ENCODE measurements around the gene TSPYL1. TPM values are rescaled to one million over a fixed set of nuclear protein-coding genes. Genes with fewer than 3 reads are reported as not detected.
"Not testable (repeated sequence)": the region's sequence is repeated elsewhere in the genome, so short reads cannot be mapped to it uniquely, and the experiment has no call there.

Gene TSPYL1
- total and polyA plus RNA-seq, 4 donors = 25.1 to 39.8 (median 30.2) TPM

GRCh38 chr6:116284984-116285383, 5.3 kb upstream of the TSPYL1 start:
- H3K4me1 ChIP-seq (ENCODE audit: control insufficient read depth in 4 of 4, insufficient read depth in 4 of 4, low read length in 3 of 4) = peaks cover 0 to 16% (median 8%) of the 10 kb centered on the region in 4 donors
- not testable (repeated sequence) for H3K9ac ChIP-seq (ENCODE audit: low read depth in 1 of 2, low read length in 2 of 2); H3K36me3 ChIP-seq (ENCODE audit: control insufficient read depth in 4 of 4, insufficient read depth in 3 of 4, low read depth in 1 of 4, low read length in 3 of 4); H3K4me3 ChIP-seq (ENCODE audit: low read depth in 1 of 3, low read length in 3 of 3); DNase-seq (ENCODE audit: low spot score); H3K9me3 ChIP-seq (ENCODE audit: control insufficient read depth in 4 of 4, low read length in 3 of 4); H3K27ac ChIP-seq (ENCODE audit: low read depth in 1 of 2, low read length in 2 of 2); H3K27me3 ChIP-seq (ENCODE audit: control insufficient read depth in 4 of 4, insufficient read depth in 4 of 4, low read length in 3 of 4)
- 96% methylated on average over 4 of the region's 4 CpGs for WGBS

GRCh38 chr6:116283191-116283590, 3.5 kb upstream of the TSPYL1 start:
- 89% methylated on average over 1 of the region's 1 CpG for WGBS
- no peak overlapping the region for H3K27ac ChIP-seq (ENCODE audit: low read depth in 1 of 2, low read length in 2 of 2)
- H3K4me1 ChIP-seq (ENCODE audit: control insufficient read depth in 4 of 4, insufficient read depth in 4 of 4, low read length in 3 of 4) = peaks cover 3 to 26% (median 15%) of the 10 kb centered on the region in 4 donors
- TF ChIP-seq NR2F2 (IDR thresholded peaks at IDR 0.05) = no peak
- TF ChIP-seq REST (IDR thresholded peaks at IDR 0.05) = no peak
- TF ChIP-seq RXRA (IDR thresholded peaks at IDR 0.05) = no peak
- no peak for TF ChIP-seq GABPA (IDR thresholded peaks at IDR 0.05 in 1 of 2, conservative IDR thresholded peaks at IDR 0.05 in 1 of 2)
- no peak for TF ChIP-seq ZBTB33 (IDR thresholded peaks at IDR 0.05)
- TF ChIP-seq RAD21 (IDR thresholded peaks at IDR 0.05) = no peak
- no peak for TF ChIP-seq TAF1 (conservative IDR thresholded peaks at IDR 0.05)
- no peak for TF ChIP-seq HNF4G (IDR thresholded peaks at IDR 0.05)
- no peak for TF ChIP-seq SP1 (IDR thresholded peaks at IDR 0.05)
- no peak for TF ChIP-seq YY1 (IDR thresholded peaks at IDR 0.05)
- TF ChIP-seq HNF4A (conservative IDR thresholded peaks at IDR 0.05) = no peak
- TF ChIP-seq MAX (IDR thresholded peaks at IDR 0.05) = no peak
- H3K4me3 ChIP-seq (ENCODE audit: low read depth in 1 of 3, low read length in 3 of 3) = no peak overlapping the region
- no peaks in the 10 kb centered on the region for H3K36me3 ChIP-seq (ENCODE audit: control insufficient read depth in 4 of 4, insufficient read depth in 3 of 4, low read depth in 1 of 4, low read length in 3 of 4)
- DNase-seq (ENCODE audit: low spot score) = no peak
- H3K27me3 ChIP-seq (ENCODE audit: control insufficient read depth in 4 of 4, insufficient read depth in 4 of 4, low read length in 3 of 4) = no peaks in the 10 kb centered on the region
- no peak overlapping the region for H3K9ac ChIP-seq (ENCODE audit: low read depth in 1 of 2, low read length in 2 of 2)
- H3K9me3 ChIP-seq (ENCODE audit: control insufficient read depth in 4 of 4, low read length in 3 of 4) = no peaks in the 10 kb centered on the region

DNA sequence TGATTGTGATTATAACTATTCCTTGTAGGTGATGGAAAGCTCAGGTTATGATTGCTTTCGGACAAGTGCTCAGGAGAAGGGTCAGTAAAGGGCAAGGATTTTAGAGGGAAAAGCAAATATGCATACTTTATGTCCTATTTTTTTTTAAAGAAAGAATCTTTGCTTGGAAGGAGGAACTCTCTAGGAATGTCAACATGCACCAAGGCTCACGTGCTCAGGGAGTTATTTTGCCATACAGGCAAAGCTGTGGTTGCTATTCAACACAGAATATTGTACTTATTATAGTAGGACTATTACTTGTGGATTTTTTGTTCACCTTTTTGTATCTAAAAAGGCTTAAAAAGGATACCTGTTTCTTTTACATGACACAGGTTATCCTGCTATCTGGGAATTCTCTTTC, 3.0 kb upstream of the TSPYL1 start:
- H3K9me3 ChIP-seq (ENCODE audit: control insufficient read depth in 4 of 4, low read length in 3 of 4) = no peaks in the 10 kb centered on the region
- H3K36me3 ChIP-seq (ENCODE audit: control insufficient read depth in 4 of 4, insufficient read depth in 3 of 4, low read depth in 1 of 4, low read length in 3 of 4) = no peaks in the 10 kb centered on the region
- WGBS = 91% methylated on average over 2 of the region's 2 CpGs
- no peaks in the 10 kb centered on the region for H3K27me3 ChIP-seq (ENCODE audit: control insufficient read depth in 4 of 4, insufficient read depth in 4 of 4, low read length in 3 of 4)
- H3K27ac ChIP-seq (ENCODE audit: low read depth in 1 of 2, low read length in 2 of 2) = no peak overlapping the region
- no peak overlapping the region for H3K9ac ChIP-seq (ENCODE audit: low read depth in 1 of 2, low read length in 2 of 2)
- no peak overlapping the region for H3K4me3 ChIP-seq (ENCODE audit: low read depth in 1 of 3, low read length in 3 of 3)
- H3K4me1 ChIP-seq (ENCODE audit: control insufficient read depth in 4 of 4, insufficient read depth in 4 of 4, low read length in 3 of 4) = peaks cover 3 to 31% (median 20%) of the 10 kb centered on the region in 4 donors
- no peak for DNase-seq (ENCODE audit: low spot score)
- TF ChIP-seq ZBTB33 (IDR thresholded peaks at IDR 0.05) = no peak
- no peak for TF ChIP-seq SP1 (IDR thresholded peaks at IDR 0.05)
- TF ChIP-seq, protein P1, sequence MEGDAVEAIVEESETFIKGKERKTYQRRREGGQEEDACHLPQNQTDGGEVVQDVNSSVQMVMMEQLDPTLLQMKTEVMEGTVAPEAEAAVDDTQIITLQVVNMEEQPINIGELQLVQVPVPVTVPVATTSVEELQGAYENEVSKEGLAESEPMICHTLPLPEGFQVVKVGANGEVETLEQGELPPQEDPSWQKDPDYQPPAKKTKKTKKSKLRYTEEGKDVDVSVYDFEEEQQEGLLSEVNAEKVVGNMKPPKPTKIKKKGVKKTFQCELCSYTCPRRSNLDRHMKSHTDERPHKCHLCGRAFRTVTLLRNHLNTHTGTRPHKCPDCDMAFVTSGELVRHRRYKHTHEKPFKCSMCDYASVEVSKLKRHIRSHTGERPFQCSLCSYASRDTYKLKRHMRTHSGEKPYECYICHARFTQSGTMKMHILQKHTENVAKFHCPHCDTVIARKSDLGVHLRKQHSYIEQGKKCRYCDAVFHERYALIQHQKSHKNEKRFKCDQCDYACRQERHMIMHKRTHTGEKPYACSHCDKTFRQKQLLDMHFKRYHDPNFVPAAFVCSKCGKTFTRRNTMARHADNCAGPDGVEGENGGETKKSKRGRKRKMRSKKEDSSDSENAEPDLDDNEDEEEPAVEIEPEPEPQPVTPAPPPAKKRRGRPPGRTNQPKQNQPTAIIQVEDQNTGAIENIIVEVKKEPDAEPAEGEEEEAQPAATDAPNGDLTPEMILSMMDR (IDR thresholded peaks at IDR 0.05; ENCODE audit: low read depth, low read length, missing input control) = no peak
- TF ChIP-seq YY1 (IDR thresholded peaks at IDR 0.05) = no peak
- no peak for TF ChIP-seq GABPA (IDR thresholded peaks at IDR 0.05 in 1 of 2, conservative IDR thresholded peaks at IDR 0.05 in 1 of 2)
- TF ChIP-seq NR2F2 (IDR thresholded peaks at IDR 0.05) = no peak

Data from liver (tissue), 9 donors.